IPS-18a (cell line): ENCODE data around the gene FCHSD2.

ENCODE experiments used
- H3K27ac ChIP-seq: one replicate; pipeline ENCODE4 v1.5.1; 2013; ENCODE audit warnings: low read length
- H3K27me3 ChIP-seq: one replicate; pipeline ENCODE4 v1.6.1; 2013; ENCODE audit warnings: mild to moderate bottlenecking, low read length; ENCODE audit not compliant: control insufficient read depth, insufficient read depth
- H3K36me3 ChIP-seq: one replicate; pipeline ENCODE4 v1.6.1; 2013; ENCODE audit warnings: low read depth, low read length; ENCODE audit not compliant: control insufficient read depth
- H3K4me1 ChIP-seq: one replicate; pipeline ENCODE4 v1.6.1; 2013; ENCODE audit warnings: low read depth, low read length; ENCODE audit not compliant: control insufficient read depth
- H3K4me3 ChIP-seq: one replicate; pipeline ENCODE4 v1.5.1; 2013; ENCODE audit warnings: low read length
- H3K9ac ChIP-seq: one replicate; pipeline ENCODE4 v1.6.1; 2013; ENCODE audit warnings: mild to moderate bottlenecking, low read length, moderate library complexity
- H3K9me3 ChIP-seq: one replicate; pipeline ENCODE4 v1.6.1; 2013; ENCODE audit warnings: low read depth, low read length; ENCODE audit not compliant: control insufficient read depth

Gene FCHSD2

DNA sequence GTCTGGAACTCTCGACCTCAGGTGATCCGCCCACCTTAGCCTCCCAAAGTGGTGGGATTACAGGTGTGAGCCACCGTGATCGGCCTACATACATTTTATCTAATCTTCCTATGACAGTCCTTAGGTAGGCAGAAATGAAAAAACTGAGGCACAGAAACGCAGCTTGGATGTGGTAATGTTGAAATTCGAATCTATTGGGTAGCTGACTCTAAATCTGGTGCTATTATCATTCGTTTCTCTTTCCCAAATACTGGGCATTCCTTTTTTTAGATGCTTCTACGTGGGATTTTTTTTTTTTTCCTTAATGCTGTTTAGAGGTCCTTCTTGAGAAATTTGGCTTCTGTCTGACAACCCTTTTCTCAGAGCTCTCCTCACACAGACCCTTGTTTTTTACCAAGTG, 41.5 kb downstream of the FCHSD2 start:
- Histone ChIP-seq H3K27ac (no peak overlapping the region), H3K27me3 (no peaks in the 10 kb centered on the region), H3K36me3 (no peaks in the 10 kb centered on the region), H3K9ac (no peak overlapping the region), H3K4me3 (no peak overlapping the region), H3K4me1 (peaks cover 12% of the 10 kb centered on the region), H3K9me3 (no peaks in the 10 kb centered on the region)

- no peak overlapping the region for H3K27ac ChIP-seq
- H3K27me3 ChIP-seq: no peaks in the 10 kb centered on the region
- no peak overlapping the region for H3K4me3 ChIP-seq
- no peaks in the 10 kb centered on the region for H3K36me3 ChIP-seq
- H3K9ac ChIP-seq: no peak overlapping the region
- H3K4me1 ChIP-seq: peaks cover 12% of the 10 kb centered on the region
- H3K9me3 ChIP-seq: no peaks in the 10 kb centered on the region
Measured at GRCh38 chr11:73099512-73100266, 42.4 kb downstream of the FCHSD2 start.

DNA sequence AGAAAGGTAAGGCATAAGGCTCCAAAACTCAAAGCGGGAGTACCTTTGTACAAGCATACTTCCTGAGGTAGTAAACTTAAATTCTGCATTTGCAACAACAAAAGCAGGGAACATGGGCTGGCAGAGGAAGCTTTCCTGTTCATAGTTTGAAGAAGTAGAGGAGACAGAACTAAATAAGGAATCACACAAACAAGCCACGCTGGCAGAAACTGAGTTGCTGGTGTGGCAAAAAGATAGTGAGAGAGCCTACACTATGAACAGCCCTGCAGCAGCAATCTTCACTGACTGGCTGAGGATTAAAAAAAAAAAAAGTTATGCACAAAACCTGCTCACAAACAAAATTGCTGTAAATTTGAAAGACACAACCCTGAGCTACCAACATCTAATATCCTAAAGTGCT, 46.5 kb downstream of the FCHSD2 start:
- H3K36me3 ChIP-seq: no peaks in the 10 kb centered on the region
- peaks cover 6% of the 10 kb centered on the region for H3K4me1 ChIP-seq
- H3K9me3 ChIP-seq: no peaks in the 10 kb centered on the region
- no peak overlapping the region for H3K27ac ChIP-seq
- no peak overlapping the region for H3K4me3 ChIP-seq
- H3K27me3 ChIP-seq: no peaks in the 10 kb centered on the region
- H3K9ac ChIP-seq: no peak overlapping the region

- H3K4me1 ChIP-seq: no peaks in the 10 kb centered on the region
- H3K27me3 ChIP-seq: no peaks in the 10 kb centered on the region
- H3K4me3 ChIP-seq: no peak overlapping the region
- H3K36me3 ChIP-seq: no peaks in the 10 kb centered on the region
- H3K9ac ChIP-seq: no peak overlapping the region
- no peaks in the 10 kb centered on the region for H3K9me3 ChIP-seq
- no peak overlapping the region for H3K27ac ChIP-seq
Measured at GRCh38 chr11:73091521-73092305, 50.4 kb downstream of the FCHSD2 start.

- Histone ChIP-seq H3K4me3 (no peak overlapping the region), H3K27ac (no peak overlapping the region), H3K9ac (no peak overlapping the region), H3K4me1 (peaks cover 3% of the 10 kb centered on the region), H3K27me3 (no peaks in the 10 kb centered on the region), H3K9me3 (no peaks in the 10 kb centered on the region), H3K36me3 (no peaks in the 10 kb centered on the region)
Measured at GRCh38 chr11:73087730-73088129, 54.4 kb downstream of the FCHSD2 start.

GRCh38 chr11:73085189-73085875, 56.8 kb downstream of the FCHSD2 start:
- Histone ChIP-seq H3K36me3 (no peaks in the 10 kb centered on the region), H3K4me3 (no peak overlapping the region), H3K27me3 (no peaks in the 10 kb centered on the region), H3K4me1 (peaks cover 3% of the 10 kb centered on the region), H3K9ac (no peak overlapping the region), H3K27ac (no peak overlapping the region), H3K9me3 (no peaks in the 10 kb centered on the region)

- Histone ChIP-seq H3K9ac (no peak overlapping the region), H3K27me3 (no peaks in the 10 kb centered on the region), H3K27ac (no peak overlapping the region), H3K4me3 (no peak overlapping the region), H3K9me3 (no peaks in the 10 kb centered on the region), H3K4me1 (no peaks in the 10 kb centered on the region), H3K36me3 (no peaks in the 10 kb centered on the region)
Measured at GRCh38 chr11:73078631-73079030, 63.5 kb downstream of the FCHSD2 start.

DNA sequence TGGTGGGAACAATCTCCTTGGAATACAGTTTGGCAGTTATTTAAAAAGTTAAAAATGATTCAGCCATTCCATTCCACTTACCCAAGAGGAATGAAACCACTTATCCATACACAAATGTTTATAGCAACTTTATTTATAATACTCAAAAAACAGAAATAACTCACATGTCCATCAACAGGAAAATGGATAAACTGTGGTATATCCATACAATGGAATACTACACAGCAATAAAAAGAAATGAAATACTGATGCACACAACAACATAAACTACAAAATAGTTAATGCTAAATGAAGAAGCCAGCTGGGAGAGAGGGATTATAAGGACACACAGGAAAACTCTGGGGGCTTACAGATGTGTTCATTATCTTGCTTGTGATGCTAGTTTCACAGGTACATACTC, 64.7 kb downstream of the FCHSD2 start:
- Histone ChIP-seq H3K9ac (no peak overlapping the region), H3K4me1 (no peaks in the 10 kb centered on the region), H3K27me3 (no peaks in the 10 kb centered on the region), H3K27ac (no peak overlapping the region), H3K4me3 (no peak overlapping the region), H3K9me3 (no peaks in the 10 kb centered on the region), H3K36me3 (no peaks in the 10 kb centered on the region)

- H3K9me3 ChIP-seq: no peaks in the 10 kb centered on the region
- no peaks in the 10 kb centered on the region for H3K4me1 ChIP-seq
- no peak overlapping the region for H3K9ac ChIP-seq
- no peak overlapping the region for H3K4me3 ChIP-seq
- no peaks in the 10 kb centered on the region for H3K27me3 ChIP-seq
- H3K36me3 ChIP-seq: no peaks in the 10 kb centered on the region
- H3K27ac ChIP-seq: no peak overlapping the region
Measured at GRCh38 chr11:73074319-73074718, 67.8 kb downstream of the FCHSD2 start.

GRCh38 chr11:73072935-73073481, 69.1 kb downstream of the FCHSD2 start:
- Histone ChIP-seq H3K4me1 (no peaks in the 10 kb centered on the region), H3K36me3 (no peaks in the 10 kb centered on the region), H3K4me3 (no peak overlapping the region), H3K9ac (no peak overlapping the region), H3K27ac (no peak overlapping the region), H3K27me3 (no peaks in the 10 kb centered on the region), H3K9me3 (no peaks in the 10 kb centered on the region)

GRCh38 chr11:73070653-73071052, 71.5 kb downstream of the FCHSD2 start:
- H3K4me3 ChIP-seq: no peak overlapping the region
- no peaks in the 10 kb centered on the region for H3K4me1 ChIP-seq
- no peak overlapping the region for H3K9ac ChIP-seq
- H3K9me3 ChIP-seq: no peaks in the 10 kb centered on the region
- H3K27me3 ChIP-seq: no peaks in the 10 kb centered on the region
- no peak overlapping the region for H3K27ac ChIP-seq
- no peaks in the 10 kb centered on the region for H3K36me3 ChIP-seq
